OCI-LY3 (cell line): Measurements from ENCODE around the gene TUBGCP2.

ENCODE experiments used
- H2AFZ ChIP-seq: fragments of 200-600, 300-600 bp; shearing (Covaris generic); 2 replicates; pipeline ENCODE4 v1.6.0; 2014; ENCODE audit warnings: antibody characterized with exemption, low read depth, low read length
- H3K27ac ChIP-seq: fragments of 200-600, 300-600 bp; sonication (generic); 2 replicates; pipeline ENCODE4 v1.5.1; 2014; ENCODE audit warnings: mild to moderate bottlenecking, low read length, moderate library complexity, mixed read lengths
- H3K27me3 ChIP-seq: fragments of 200-600, 300-600 bp; sonication (generic); 2 replicates; pipeline ENCODE4 v1.6.1; 2014; ENCODE audit warnings: low read depth, low read length, mixed read lengths
- H3K36me3 ChIP-seq: fragments of 200-600, 300-600 bp; sonication (generic); replicated peaks from 2 replicates; pipeline ENCODE3; 2014; ENCODE audit warnings: low read depth, low read length, mixed read lengths
- H3K4me1 ChIP-seq: fragments of 300-600, 200-600 bp; sonication (generic); 2 replicates; pipeline ENCODE4 v1.6.1; 2014; ENCODE audit warnings: low read length, mixed read lengths
- H3K4me2 ChIP-seq: fragments of 200-600, 300-600 bp; sonication (generic); 2 replicates; pipeline ENCODE4 v1.6.1; 2014; ENCODE audit warnings: low read length, mixed read lengths
- H3K4me3 ChIP-seq: fragments of 300-600, 200-600 bp; sonication (generic); 2 replicates; pipeline ENCODE4 v1.5.1; 2014; ENCODE audit warnings: antibody characterized with exemption, mild to moderate bottlenecking, low read length, moderate library complexity
- H3K79me2 ChIP-seq: fragments of 300-600, 200-600 bp; shearing (Covaris generic); 2 replicates; pipeline ENCODE4 v1.6.1; 2014; ENCODE audit warnings: mild to moderate bottlenecking, low read length, mixed read lengths
- H3K9ac ChIP-seq: fragments of 300-600, 200-600 bp; shearing (Covaris generic); 2 replicates; pipeline ENCODE4 v1.6.0; 2014; ENCODE audit warnings: mild to moderate bottlenecking, low read length, moderate library complexity
- H3K9me3 ChIP-seq: fragments of 200-600, 300-600 bp; shearing (Covaris generic); 2 replicates; pipeline ENCODE4 v1.6.1; 2014; ENCODE audit warnings: low read length, mixed read lengths; ENCODE audit not compliant: insufficient read depth
- H4K20me1 ChIP-seq: fragments of 200-600, 300-600 bp; sonication (generic); 2 replicates; pipeline ENCODE4 v1.6.1; 2016; ENCODE audit warnings: low read length, mixed read lengths; ENCODE audit not compliant: insufficient read depth
- EZH2phosphoT487 ChIP-seq: fragments of 200-600 bp; shearing (Covaris generic); IDR thresholded peaks from 2 replicates; pipeline ENCODE4 v1.6.1; 2018; ENCODE audit warnings: antibody characterized with exemption, mixed run types, low read depth
- TF ChIP-seq, protein P1 (sequence below): fragments of 200-600, 300-600 bp; sonication (generic); IDR thresholded peaks from 2 replicates; pipeline ENCODE4 v1.5.1; 2014; ENCODE audit warnings: antibody characterized with exemption, low read length, low read depth

TUBGCP2 gene

DNA sequence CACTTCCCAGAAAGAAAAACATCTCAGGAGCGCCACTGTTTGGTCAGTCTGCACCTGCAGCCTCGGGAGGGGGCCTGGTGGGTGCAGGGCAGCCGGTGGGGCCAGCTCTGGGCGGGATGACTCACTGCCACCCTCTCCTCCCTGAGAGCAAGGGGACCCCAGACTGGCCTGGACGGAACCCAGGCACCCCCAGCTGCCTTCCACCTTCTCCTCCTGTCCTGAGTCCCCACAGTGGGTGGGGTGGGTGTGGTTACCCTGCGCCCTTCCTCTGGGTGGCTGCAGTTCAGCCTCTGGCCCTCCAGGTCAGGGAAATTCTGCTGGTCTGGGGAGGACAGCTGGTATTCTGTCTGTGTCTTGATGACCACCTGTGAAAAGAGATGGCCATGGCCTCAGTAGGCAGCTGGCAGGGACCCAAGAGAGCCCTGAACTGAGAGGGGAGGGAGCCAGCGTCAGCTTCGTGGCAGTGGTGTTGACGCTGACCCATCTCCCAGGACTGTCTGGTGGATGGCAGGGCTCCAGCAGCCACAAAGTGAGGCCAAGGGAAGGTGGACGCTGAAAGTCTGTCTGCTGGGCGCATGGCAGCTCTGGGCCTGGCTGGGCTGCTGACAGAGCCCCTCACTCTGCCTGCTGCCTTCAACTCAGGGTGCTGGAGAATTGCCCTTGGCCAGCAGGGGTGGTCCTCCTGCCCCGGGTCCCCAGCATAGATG lies 19.1 kb upstream of the TUBGCP2 start:
- Histone ChIP-seq H3K4me1 (no peaks in the 10 kb centered on the region), H3K4me2 (no peak overlapping the region), H3K9ac (no peak overlapping the region), H3K79me2 (no peaks in the 10 kb centered on the region), H3K4me3 (no peak overlapping the region), H2AFZ (no peak overlapping the region), H3K27ac (no peak overlapping the region), H4K20me1 (no peaks in the 10 kb centered on the region), H3K9me3 (no peaks in the 10 kb centered on the region), H3K36me3 (no peaks in the 10 kb centered on the region), H3K27me3 (peaks cover 8% of the 10 kb centered on the region)
- TF ChIP-seq, protein P1, sequence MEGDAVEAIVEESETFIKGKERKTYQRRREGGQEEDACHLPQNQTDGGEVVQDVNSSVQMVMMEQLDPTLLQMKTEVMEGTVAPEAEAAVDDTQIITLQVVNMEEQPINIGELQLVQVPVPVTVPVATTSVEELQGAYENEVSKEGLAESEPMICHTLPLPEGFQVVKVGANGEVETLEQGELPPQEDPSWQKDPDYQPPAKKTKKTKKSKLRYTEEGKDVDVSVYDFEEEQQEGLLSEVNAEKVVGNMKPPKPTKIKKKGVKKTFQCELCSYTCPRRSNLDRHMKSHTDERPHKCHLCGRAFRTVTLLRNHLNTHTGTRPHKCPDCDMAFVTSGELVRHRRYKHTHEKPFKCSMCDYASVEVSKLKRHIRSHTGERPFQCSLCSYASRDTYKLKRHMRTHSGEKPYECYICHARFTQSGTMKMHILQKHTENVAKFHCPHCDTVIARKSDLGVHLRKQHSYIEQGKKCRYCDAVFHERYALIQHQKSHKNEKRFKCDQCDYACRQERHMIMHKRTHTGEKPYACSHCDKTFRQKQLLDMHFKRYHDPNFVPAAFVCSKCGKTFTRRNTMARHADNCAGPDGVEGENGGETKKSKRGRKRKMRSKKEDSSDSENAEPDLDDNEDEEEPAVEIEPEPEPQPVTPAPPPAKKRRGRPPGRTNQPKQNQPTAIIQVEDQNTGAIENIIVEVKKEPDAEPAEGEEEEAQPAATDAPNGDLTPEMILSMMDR, result no peak
- no peak for TF ChIP-seq EZH2phosphoT487

DNA sequence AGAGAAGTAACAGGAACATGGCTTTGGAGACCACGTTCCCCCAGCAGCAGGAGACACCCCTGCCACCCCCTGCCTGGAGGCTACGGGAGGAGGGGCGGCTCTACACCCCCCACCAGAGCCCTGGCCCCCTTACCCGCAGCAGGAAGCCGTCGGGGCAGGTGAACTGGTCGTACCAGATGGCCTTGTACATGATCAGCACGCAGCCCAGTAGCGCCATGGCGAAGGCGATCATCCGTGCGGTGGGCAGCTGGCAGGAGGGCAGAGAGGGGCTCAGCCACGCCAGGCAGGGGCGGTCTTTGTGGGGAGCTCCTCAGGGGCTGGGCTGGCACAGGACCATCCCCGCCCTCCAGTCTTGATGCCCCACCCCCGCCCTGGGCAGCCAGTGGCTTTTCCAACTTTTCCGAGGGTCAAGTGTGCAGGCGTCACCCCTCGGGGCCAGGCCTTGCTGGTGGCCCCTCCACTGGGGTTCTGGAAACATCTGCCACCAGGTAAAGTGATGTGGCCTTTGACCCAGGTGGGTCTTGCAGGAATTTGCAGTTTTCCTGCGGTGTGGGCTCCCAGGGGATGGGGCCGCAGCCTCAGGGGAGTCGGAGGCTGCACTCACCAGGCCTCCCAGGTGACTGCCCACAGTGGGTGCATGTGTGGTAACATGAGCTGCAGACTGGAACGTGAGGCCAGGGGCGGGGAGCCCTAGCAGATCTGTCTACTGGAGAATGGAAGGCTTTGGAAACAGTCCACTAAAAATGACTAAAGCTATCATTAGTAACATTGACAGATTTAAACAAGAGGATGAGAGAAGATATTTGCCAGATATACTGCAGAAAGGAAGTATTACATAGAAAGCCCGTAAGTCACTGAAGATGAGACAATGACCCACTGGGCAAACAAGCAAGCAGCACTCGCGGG lies 18.3 kb upstream of the TUBGCP2 start:
- Histone ChIP-seq H3K4me3 (no peak overlapping the region), H3K9me3 (no peaks in the 10 kb centered on the region), H4K20me1 (no peaks in the 10 kb centered on the region), H3K4me2 (no peak overlapping the region), H3K79me2 (no peaks in the 10 kb centered on the region), H3K27me3 (peaks cover 8% of the 10 kb centered on the region), H3K9ac (no peak overlapping the region), H3K27ac (no peak overlapping the region), H3K36me3 (no peaks in the 10 kb centered on the region), H2AFZ (no peak overlapping the region), H3K4me1 (no peaks in the 10 kb centered on the region)
- TF ChIP-seq, protein P1, result no peak
- TF ChIP-seq EZH2phosphoT487, result no peak

DNA sequence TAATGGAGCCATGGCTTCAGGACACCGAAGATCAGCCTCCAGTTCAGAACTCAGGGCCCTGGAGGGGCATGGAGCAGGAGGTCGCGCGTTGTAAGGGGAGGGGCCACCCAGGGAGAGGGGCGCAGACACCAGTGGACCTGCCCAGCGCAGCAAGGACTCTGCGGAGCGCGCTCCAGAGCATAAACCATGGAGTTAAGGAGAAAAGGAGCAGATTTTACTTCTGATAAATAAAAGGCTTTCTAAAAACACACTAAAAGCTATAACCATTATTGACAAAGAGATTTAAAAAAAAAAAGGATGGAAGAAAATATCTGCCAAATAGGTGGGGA lies 17.5 kb upstream of the TUBGCP2 start:
- Histone ChIP-seq H3K9me3 (no peaks in the 10 kb centered on the region), H3K36me3 (no peaks in the 10 kb centered on the region), H3K4me3 (no peak overlapping the region), H3K27ac (no peak overlapping the region), H3K79me2 (no peaks in the 10 kb centered on the region), H3K9ac (no peak overlapping the region), H3K4me1 (no peaks in the 10 kb centered on the region), H4K20me1 (no peaks in the 10 kb centered on the region), H3K27me3 (peaks cover 8% of the 10 kb centered on the region), H3K4me2 (no peak overlapping the region), H2AFZ (no peak overlapping the region)
- no peak for TF ChIP-seq EZH2phosphoT487
- TF ChIP-seq, protein P1, result no peak

DNA sequence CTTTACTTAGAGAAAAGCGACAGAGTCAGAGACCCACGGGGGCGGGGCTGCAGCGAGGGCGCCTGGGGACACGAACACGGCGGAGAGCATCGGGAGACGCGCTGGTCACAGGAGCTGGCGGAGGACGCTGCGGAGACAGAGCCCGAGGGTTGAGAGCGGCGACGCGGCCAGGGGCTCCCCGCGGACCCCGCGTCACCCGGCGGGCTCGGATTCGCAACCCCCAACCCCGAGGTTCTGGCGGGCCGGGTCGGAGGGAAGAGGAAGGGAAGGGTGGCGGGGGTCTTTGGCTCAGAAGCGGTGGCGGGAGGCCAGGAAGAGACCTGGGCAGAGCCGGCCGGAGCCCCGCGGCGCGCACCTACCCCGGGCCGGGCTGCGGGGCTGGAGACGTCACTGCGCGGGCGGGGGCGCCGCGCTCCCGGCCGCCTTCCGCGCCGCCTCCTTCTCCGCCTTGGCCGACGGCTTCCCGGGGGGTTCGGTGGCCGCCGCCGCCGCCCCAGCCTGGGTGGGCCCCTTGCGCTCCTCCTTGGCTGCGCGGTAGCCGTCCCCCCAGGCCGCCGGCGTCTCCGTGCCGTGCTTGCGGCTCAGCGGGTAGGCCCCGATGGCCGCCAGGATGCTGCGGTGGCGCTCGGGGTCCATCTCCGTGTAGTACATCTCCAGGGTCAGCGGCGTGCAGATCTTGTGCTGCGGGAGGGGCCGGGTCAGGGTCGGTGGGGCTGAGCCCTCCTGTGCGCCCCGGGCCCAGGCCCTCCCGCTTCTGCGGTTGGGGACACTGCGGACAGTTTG lies 17.0 kb upstream of the TUBGCP2 start:
- Histone ChIP-seq H2AFZ (no peak overlapping the region), H3K9ac (no peak overlapping the region)

More for the DNA sequence above, 17.0 kb upstream of the TUBGCP2 start:
- Histone ChIP-seq H3K9me3 (no peaks in the 10 kb centered on the region), H3K4me3 (no peak overlapping the region), H3K36me3 (no peaks in the 10 kb centered on the region), H3K27me3 (peaks cover 3% of the 10 kb centered on the region; the same call in 1 of the 2 replicates), H3K4me1 (no peaks in the 10 kb centered on the region), H3K27ac (no peak overlapping the region), H3K4me2 (no peak overlapping the region), H3K79me2 (no peaks in the 10 kb centered on the region), H4K20me1 (no peaks in the 10 kb centered on the region)
- TF ChIP-seq EZH2phosphoT487, result no peak
- TF ChIP-seq, protein P1, result no peak
